HK-2 (cell line): ENCODE results near the gene MAP2K6.

Source experiments
- DNase-seq: peaks from one replicate; pipeline ENCODE4 v3.0.0-alpha.2; 2018; ENCODE audit not compliant: unreplicated experiment

The MAP2K6 gene

GRCh38 chr17:69414408-69415274, at the start of gene MAP2K6:
TSS of gene MAP2K6 (plus strand) at chr17:69414697. CDS start at chr17:69414985, 288 bp downstream.
- peak; percentile 56 for DNase-seq

GRCh38 chr17:69367298-69367697, 47.2 kb upstream of the MAP2K6 start:
- no peak for DNase-seq

DNA sequence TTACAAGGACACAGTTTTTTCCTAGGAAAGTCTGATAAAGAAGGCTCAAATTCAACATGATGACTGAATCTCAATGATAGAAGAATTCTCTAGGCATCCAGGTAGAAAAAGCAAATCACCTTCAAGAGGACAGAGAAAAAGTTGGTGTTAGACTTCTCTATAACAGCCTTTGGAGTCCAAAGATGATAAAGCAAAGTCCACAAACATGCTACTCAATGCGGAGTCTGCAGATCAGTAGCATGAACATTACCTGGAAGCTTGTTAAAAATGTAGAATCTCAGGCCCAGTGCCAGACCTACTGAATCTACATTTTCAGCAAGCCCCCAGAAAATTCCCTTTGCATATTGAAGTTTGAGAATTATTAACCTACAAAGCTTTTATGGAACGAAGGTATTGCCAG, 41.4 kb upstream of the MAP2K6 start:
- no peak for DNase-seq

GRCh38 chr17:69375229-69375628, 39.3 kb upstream of the MAP2K6 start:
- no peak for DNase-seq

DNA sequence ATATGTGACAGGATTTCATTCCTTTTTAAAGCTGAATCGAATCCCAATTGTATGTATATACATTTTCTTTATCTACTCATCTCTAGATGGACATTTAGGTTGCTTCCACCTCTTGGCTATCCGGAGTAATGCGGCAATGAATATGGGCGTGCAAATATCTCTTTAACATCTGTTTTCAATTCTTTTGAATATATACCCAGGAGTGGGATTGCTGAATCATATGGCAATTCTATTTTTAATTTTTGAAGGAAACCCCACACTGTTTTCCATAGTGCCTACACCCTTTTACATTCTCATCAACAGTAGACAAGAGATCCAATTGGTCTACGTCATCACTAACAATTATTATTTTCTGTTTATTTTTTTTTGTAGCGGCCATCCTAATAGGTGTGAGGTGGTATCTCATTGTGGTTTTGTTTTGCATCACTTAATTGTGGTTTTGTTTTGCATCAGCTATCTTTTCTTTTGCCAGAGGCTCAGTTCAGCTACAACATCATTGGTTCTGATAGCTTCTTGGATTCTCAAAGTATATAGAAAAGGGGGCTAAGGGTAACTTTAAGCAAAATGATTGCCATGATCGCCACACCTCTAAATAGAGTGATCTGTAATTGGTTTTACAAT, 25.6 kb upstream of the MAP2K6 start:
- DNase-seq: no peak

DNA sequence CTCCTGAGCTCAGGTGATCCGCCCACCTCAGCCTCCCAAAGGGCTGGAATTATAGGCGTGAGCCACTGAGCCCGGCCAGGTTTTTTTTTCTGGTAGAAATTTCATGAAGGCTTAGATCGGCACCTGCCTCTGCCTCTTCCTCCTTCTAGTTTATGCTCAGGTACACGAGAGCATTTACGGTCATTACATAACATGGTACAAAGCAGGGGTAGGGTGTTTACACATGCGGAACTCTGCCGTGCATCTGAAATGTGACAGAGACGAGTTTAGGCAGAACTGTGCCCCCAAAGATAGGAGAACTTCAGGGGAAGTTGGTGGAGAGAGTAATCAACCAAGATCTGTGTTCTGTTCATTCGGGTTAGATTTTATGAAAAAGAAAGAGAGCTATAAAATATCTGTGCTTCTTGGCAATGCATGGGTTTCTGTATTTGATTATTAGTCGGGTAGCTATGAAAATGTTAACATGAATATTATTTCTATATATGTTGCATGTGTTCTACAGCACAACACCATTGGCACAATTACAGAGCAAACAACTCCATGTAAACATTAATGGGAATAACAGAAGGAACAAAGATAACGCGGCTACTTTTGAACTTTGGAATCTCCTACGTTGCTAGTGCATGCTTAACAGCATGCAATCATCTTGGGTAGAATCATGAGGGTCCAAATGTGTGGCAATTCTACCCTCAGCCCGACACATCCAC, 23.5 kb upstream of the MAP2K6 start:
- no peak for DNase-seq

DNA sequence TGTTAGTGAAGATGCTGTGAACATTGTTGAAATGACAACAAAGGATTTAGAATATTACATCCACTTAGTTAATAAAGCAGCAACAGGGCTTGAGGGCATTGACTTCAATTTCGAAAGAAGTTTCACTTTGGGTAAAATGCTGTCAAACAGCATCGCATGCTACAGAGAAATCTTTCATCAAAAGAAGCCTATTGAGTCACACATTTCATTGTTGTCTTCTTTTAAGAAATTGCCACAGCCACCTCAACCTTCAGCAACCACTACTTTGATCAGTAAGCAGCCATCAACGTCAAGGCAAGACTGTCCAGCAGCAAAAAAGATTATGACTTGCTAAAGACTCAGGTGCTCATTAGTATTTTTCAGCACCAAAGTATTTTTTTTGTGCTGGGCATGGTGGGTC, 13.2 kb upstream of the MAP2K6 start:
- no peak for DNase-seq

- DNase-seq: no peak
Measured at GRCh38 chr17:69402052-69402451, 12.4 kb upstream of the MAP2K6 start.

GRCh38 chr17:69404399-69404798, 10.1 kb upstream of the MAP2K6 start:
- no peak for DNase-seq

GRCh38 chr17:69405096-69405495, 9.4 kb upstream of the MAP2K6 start:
- DNase-seq: no peak

- DNase-seq: no peak
Measured at GRCh38 chr17:69406941-69407340, 7.6 kb upstream of the MAP2K6 start.

GRCh38 chr17:69407759-69408158, 6.7 kb upstream of the MAP2K6 start:
- no peak for DNase-seq

GRCh38 chr17:69410671-69411070, 3.8 kb upstream of the MAP2K6 start:
- no peak for DNase-seq

DNA sequence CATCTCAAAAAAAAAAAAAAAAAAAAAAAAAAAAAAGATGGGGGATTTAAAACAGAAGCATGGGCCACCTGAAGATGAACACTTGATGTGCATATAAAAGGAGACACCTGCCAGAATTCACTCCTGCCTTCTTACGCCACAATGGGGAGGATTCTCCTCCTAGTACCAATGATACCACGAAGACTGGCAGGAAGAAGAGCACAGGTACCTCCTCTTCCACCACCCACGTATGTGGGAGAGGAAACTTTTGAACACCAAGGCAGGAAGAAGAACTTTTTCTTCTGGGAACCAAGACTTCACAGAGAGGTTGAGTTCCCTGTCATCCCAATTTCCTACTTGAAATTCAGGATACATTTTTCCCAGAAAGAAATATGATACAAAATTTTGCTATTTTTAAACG, 2.7 kb upstream of the MAP2K6 start:
- DNase-seq: no peak

GRCh38 chr17:69412251-69412671, 2.2 kb upstream of the MAP2K6 start:
- no peak for DNase-seq

DNA sequence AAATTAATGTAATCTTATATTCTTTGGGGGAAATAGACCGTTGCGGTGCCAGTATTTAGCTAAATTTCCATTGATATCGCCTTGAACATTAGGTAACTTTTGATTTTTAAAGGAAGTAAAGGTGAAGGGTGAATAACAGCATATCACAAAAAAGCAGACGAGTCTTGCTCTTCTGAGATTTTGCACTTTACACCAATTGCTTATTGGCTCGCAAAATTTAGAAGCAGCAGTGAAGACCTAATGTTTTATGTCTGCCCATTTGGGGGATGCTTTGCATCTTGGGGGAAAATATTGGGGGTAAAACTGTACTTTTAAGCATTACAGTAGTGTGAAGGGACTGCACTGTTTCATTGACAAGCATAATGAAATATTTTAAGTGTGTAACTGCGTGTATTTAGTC, 934 bp downstream of the MAP2K6 start:
- DNase-seq: no peak

GRCh38 chr17:69417545-69418483, 3.3 kb downstream of the MAP2K6 start:
- no peak for DNase-seq

GRCh38 chr17:69418535-69418934, 4.0 kb downstream of the MAP2K6 start:
- no peak for DNase-seq

- no peak for DNase-seq
Measured at GRCh38 chr17:69423450-69423849, 9.0 kb downstream of the MAP2K6 start.

GRCh38 chr17:69424287-69425041, 10.0 kb downstream of the MAP2K6 start:
- no peak for DNase-seq

DNA sequence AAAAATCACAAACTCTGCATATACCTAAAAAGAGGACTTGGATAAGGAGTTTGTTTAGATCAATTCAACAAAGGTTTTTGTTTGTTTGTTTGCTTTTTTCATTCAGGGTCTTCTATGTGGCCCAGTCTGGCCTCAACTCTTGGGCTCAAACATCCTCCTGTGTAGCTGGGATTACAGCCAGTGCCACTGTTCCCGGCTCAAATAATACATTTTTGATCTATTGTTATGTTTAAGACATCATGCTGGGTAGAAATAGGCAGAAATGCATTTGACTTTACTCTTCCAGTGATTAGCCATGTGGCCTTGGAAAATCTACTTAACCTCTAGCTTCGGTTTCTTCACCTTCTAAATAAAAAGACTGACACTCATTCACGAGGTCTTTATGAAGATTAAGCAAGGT, 11.5 kb downstream of the MAP2K6 start:
- DNase-seq: no peak
